GM21619 (cell line): ENCODE measurements around the gene SOCS7.

Source experiments
- ATAC-seq: cut with Tn5 transposase; IDR thresholded peaks from one replicate; pipeline ENCODE4 v1.9.1; 2021; ENCODE audit not compliant: unreplicated experiment

Gene SOCS7

DNA sequence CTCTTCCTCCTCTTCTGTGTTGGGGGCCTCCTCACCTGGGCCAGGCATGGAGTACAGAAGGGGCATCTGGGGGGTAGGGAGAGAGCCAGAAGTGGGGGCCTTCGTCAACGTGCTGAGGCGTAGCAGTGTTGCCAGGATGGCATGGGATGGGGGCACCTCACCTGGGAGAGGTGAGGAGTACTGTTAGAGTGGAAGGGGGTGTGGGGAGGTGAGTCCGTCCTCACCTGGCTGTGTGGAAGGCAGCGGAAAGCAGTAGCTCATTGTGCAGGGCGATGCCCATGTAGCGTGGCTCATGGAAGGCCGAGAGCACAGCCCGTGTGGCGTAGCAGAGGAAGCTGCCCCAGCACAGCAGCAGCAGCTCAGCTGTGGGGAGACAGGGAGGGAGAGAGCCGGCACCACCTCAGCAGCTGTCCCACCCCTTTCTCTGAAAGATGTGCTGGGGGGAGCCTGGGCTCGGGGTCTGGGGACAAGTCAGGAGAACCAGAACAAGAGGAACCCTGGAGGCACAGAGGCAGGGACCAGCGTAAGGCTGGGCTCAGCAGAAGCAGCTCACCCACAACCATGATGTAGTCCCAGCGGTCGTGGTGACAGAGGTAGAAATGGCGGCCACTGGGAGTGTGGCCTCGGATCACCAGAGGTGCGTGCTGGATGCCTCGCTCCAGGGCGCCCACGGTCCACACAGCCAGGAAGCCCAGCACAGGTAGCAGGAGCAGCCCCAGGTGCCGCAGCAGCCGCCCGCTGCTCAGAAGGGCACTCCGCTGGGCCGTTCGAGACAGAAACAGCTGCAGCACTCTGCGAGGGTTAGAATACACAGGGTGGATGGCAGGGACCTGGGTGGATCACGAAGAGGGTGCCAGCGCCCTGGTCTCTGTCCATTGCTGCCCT is 16.9 kb upstream of the SOCS7 start:
- no peak for ATAC-seq

DNA sequence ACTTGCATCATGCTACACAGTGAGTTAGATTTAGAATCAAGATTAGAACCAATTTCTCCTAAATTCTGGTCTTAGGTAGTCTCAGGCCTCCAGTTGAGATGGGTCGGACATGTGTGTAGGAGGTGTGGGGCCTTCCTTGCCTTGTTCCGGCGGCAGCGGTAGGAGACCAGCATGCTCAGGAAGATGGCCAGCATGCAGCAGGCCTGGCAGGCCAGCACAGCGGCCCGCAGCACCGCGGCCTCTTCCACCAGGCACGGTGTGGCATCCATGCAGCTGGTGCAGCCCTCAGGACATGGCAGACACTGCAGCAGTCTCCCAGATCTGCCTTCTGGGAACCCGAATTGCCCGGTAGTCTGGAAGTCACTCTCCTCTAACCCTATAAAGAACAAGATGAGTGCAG is 14.8 kb upstream of the SOCS7 start:
- no peak for ATAC-seq

DNA sequence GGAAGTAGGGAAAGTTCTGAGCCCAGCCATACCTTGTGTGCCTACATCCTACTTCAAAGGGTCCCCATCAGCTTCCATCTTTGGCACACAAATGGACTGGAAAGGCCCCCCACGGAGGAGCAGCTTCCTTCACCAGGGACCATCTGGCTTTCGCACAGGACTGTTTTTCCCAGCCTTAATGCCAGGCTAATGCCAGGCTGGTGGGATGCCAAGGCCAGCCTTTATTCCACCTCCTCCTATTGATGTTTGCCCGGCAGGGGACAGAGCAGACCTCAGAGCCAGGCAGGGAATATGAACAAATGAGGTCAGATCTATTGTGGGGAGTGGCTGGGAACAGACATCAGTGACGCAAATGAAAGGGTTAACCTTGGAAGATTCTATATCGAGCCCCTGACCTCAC is 13.6 kb upstream of the SOCS7 start:
- ATAC-seq: no peak

DNA sequence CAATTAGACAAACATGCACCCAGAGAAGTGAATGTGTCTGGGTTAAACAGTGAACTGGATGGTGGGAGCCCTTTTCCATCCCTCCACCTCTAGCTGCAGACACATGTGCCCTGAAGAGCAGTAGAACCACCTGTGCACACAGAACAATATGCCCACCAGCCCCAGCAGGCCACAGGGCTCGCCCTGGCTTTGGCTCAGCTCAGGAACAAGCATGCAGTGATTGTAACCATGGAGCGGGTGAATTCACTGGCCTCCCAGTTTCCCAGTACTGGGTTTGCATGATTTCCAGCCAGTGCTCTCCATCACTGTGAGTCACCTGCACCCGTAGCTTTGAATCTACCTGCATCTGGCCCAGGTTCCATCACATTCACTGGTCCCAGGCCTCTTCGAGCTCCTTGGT is 13.1 kb upstream of the SOCS7 start:
- no peak for ATAC-seq

DNA sequence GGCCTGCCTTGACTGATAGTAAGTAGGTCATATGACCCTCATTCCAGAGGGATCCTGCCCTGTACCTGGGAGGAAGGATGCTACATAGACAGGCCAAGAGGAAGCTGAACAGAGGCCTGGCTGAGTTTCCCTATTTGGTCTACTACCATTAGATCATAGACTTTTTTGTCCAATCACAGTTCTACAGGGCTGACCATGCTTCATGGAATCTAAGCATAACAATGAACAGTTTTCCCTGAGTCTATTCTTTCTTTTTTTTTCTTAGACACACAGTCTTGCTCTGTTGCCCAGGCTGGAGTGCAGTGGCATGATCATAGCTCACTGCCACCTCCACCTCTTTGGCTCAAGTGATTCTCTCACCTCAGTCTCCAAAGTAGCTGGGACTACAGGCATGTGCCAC is 11.8 kb upstream of the SOCS7 start:
- no peak for ATAC-seq

DNA sequence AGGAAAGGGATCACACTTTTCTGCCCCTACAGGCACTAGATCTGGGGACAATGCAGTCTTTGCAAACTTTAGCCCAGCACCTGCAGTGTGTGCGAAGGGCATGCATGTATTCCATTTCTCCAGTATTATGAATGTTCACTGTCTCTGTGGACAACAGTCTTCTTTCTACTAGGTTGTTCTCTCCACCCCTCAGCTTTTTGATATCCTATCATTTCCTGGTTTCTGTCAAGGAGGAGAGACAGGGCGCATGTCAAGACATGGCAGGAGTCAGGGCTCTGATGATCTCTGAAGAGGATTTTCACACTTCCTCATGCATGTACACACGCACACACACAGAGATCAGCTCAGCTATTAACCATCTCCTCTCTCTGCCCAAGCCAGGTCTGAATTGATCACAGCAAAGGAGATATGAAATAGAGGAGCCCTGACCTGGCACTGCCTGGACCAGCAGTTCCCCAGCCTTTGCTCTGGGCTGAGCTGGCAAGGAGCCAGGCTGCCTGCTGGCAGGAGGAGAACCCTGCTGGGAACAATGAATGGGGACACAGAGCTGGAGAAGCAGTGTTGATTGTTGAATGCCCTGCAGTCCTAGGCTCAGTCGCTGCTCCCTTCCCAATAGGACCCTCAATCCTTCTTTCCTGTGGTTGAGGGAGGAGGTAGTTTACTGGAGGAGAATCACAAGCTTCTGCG is 10.5 kb upstream of the SOCS7 start:
- ATAC-seq: no peak

DNA sequence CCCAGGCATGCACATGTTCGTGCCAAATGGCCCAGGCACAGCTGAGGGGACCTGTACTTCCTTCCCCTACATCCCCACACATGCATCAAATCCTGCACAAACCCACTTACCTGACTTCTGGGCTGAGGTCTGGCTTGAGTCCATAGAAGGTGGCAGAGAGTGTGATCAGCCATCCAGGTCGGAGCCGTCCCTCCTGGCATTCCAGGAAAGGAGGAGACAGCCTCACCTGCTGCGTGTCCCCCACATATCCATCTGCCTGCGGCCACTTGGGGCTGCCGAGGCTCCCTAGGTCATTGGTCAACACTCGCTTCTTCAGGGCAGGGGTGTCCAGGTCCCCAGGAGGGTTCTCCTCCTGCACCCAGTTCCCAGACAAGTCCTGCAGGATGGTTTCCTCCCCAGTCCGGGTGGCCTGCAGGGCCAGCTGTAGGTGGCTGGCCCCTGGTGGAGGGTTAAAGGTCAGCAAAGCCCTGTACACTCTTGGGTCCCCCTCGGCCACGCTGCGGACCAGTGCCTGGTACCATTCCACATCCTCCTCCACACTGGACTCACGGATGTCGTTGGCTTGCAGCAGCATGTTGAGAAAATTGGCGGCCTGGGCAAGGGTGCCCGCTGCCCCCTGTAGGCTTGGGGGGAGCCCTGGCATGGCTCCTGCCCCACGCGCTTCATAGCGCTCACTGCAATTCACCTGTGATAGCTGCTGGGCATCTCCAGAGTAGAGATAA is 8.6 kb upstream of the SOCS7 start:
- no peak for ATAC-seq

DNA sequence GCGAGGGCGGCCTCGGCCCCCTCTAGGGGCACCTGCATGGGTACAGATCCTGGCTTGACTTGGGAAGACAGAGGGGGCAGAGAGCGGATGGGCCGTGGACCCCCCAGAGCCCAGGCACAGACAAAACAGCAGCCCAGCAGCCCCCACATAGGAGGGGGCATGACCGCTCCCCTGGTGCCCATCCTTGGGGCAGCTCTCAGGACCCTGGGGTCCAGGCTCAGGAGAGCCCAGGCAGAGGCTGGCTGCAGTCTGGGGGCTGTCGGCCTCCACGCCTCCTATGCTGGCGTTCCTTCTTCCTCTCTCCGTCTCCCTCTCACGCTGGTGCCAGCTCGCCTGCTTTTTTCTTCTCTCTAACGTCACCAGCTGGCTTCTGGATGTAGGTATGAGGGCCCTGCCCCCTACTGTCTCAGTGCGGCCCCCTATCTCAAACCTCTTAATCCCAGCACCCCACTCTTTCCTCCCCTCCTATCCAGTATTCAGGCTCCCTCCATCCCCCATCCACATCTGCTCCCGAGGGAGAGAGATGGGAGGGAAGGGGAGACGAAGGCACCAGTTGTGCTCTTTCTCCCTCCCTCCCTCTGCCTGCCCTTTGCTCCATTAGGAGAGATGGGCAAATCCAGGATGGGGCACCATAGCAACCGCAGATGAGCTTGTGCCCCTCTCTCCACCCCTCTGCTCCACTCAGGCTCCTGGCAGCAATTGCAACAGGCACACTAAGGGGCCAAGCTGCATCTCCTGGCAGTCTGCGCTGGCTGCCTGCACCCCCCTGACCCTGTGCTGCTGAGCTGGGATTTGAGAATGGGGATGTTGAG is 7.8 kb upstream of the SOCS7 start, which contains the start of gene GPR179:
GPR179 (minus strand) TSS at position 349 of the 812 bp plus-strand sequence; CDS start at position 182, 167 bp downstream.
- no peak for ATAC-seq

DNA sequence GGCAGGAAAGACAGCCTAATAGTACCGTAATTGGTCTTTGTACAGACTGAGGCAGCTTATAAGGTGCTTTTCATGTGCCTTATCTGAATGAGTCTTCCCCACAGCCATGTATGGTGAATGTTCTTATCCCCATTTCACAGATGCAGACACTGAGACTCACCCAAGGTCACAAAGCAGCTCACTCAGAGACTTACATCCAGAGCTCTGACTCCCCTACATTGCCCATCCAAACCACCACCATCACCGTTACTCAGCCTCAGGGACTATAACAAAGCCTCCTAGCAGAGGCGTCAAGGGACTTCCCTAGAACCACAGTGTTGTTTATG is 7.3 kb upstream of the SOCS7 start:
- ATAC-seq: no peak

DNA sequence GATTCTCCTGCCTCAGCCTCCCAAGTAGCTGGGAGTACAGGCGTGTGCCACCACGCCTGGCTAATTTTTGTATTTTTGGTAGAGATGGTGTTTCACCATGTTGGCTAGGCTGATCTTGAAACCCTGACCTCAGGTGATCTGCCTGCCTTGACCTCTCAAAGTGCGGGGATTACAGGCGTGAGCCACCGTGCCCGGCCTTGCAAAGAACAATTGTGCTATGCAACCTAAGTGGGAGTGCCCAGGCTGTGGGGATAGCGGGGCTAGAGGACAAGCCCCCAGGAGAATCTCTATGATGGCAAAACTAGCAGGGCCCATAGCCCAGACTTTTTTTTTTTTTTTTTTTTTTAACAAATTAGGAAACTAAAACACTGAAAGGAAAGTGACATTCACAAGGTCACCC is 5.9 kb upstream of the SOCS7 start:
- no peak for ATAC-seq

DNA sequence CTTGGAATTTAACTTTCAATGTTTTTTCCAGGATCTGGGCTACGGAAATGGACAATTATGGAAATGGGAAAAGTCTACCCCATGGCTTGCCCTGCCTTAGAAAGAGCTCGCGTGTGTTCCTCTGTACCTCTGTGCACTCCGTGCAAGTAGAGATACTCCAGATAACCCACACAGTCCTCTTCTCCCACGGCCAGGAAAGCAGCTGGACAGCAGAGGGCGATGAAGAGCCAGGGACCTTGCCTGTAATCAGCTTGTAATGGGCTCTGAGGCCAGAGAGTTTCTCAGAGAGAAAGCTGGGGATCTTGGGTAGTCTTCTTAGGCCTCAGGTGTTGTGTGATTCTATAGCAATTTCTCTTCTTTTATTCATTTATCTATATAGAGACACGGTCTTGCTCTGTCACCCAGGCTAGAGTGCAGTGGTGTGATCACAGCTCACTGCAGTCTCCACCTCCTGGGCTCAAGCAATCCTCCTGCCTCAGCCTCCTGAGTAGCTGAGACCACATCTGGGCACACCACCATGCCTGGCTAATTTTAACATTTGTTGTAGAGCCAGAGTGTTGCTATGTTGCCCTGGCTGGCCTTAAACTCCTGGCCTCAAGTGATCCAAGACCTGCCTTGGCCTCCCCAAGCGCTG is 2.4 kb upstream of the SOCS7 start:
- no peak for ATAC-seq

DNA sequence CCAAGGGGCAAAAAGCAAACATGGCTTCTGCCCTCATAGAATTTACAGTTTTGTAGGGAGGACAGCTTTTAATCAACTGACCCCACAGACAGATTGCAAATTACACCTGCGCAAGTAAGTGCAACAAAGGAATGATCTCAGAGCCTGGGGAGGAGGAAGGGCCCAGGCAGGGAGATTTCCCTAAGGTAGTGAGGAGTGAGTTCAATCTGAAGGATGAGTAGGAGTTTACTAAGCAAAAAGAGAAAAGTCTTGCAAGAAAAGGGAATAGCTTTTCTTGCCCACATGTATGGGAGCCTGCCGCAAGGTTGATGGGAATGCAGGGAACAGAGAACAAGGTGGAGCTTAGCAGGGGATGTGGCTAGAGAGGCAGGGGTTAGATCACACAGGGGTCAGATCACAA is 1.6 kb upstream of the SOCS7 start:
- ATAC-seq: no peak

DNA sequence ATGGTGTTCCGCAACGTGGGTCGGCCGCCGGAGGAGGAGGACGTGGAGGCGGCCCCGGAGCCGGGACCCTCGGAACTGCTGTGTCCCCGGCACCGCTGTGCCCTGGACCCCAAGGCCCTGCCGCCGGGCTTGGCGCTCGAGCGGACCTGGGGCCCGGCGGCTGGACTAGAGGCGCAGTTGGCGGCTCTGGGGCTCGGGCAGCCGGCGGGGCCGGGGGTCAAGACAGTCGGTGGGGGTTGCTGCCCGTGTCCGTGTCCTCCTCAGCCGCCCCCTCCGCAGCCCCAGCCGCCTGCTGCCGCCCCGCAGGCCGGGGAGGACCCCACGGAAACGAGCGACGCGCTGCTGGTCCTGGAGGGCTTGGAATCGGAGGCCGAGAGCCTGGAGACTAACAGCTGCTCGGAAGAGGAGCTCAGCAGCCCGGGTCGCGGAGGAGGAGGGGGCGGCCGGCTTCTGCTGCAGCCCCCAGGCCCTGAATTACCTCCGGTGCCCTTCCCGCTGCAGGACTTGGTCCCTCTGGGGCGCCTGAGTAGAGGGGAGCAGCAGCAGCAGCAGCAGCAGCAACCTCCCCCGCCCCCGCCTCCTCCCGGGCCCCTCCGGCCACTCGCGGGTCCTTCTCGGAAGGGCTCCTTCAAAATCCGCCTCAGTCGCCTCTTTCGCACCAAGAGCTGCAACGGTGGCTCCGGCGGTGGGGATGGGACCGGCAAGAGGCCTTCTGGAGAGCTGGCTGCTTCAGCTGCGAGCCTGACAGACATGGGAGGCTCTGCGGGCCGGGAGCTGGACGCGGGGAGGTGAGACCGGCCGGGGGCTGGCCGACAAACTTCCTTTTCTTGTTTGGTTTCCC is 821 bp downstream of the SOCS7 start:
- ATAC-seq: peak; percentile 29

DNA sequence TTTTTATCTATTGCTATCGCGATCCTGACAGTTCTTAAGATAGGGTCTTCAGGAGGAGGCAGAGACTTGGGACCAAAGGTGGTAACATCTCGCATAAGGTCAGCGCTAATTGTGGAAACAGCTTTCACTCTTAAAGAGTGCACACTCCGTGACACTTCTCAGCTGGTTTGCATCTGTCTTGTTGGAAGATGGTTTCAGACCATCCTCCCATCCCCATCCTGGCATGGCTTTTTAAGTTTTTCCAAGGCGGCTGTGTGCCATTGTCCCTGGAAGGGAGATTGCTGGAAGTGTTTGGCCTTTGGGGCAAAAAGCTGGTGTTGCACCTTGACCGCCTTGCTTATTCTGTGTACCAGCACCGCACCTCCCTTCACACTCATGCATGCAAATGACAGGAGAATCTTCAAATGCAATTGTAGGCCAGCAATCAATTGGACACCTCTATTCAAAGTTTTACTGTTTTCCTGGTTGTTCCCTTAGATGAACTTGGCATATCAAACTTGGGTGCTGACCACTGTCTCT is 1.5 kb downstream of the SOCS7 start:
- no peak for ATAC-seq

DNA sequence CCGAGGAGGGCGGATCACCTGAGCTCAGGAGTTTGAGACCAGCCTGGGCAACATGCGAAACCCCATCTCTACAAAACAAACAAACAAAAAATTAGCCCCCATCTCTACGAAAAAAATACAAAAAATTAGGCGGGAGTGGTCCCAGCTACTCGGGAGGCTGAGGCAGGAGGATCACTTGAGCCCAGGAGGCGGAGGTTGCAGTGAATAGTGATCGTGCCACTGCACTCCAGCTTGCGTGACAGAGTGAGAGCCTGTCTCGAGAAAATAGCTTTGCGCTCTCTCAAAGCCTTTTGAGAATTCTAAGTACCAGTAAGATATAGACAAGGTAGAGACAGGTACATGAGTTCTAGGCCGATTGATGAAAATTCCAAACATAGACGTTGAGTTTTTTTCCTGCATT is 2.0 kb downstream of the SOCS7 start:
- no peak for ATAC-seq

DNA sequence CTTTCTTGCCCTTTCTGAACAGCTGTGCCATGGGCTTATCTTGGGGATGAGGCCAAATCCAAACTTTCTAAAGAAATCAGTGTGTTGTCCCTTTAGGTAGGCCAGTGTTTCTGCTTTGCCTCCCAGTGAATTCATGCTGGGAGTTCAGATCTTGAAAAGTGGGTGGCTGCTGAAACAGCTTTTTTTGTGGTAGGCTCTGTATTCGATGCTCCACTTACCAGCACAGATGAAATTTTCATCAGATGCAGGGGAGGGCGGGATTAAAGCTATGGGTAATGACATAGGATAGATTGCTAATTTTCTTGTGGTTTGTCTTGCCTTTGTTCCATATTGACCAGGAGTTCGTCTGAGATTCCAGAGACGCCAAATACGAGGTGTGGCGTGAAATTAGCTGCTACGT is 2.8 kb downstream of the SOCS7 start:
- no peak for ATAC-seq

DNA sequence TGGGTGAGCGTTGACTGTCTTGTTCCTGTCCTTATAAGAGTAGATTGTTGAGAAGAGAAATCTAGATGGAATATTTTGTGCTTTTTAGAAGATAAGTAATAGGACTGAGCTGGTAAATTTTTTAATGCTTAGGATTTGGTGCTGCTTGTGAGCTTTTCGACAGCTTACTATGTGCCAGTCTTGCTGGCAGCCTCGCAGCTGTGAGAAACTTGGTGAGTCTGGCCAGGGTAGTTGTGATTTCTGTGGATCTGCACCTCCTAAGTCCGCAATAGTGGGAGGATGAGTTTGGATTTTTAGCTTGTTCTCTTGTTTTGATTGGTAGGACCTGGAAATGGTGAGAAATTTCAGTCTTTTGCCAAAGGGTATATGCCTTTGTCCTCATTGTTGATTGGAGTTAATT is 3.6 kb downstream of the SOCS7 start:
- no peak for ATAC-seq

DNA sequence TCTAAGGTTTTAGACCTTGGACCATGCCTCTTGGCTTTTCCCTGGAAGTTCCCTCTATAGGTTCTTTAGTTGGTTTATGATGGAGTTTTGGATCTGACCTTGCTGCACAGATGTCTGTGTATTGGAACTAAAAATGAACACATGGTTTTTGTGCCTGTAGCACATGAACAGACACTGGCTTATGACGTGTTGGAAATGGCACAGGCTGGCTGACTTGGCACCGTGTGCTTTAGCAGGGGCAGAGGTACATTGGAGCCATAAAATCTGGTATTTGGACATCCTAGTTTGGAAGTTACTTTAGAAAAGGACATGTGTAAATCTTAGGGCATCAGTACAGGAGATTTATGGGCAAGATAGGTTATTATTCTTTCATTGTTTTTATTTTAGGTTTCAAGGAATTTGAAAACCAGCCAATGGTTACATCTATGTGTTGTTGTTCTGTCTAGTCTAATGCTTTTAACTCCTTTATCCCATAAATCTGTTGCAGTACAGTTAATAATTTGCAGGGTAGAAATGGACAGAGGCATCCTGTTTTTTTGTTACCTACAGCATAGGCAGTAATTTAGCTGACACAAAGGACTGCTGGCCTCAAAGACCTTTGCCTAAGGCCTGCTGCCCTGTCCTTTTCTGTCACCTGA is 6.0 kb downstream of the SOCS7 start:
- no peak for ATAC-seq
